Astrocyte of the cerebellum (primary cell): Measurements from ENCODE around the gene COL27A1.

ENCODE experiments used
- DNase-seq: peaks from one replicate; pipeline ENCODE4 v3.0.0-alpha.2; 2011; ENCODE audit warnings: low read depth
- H3K4me3 ChIP-seq: 2 replicates; pipeline ENCODE4 v1.5.1; 2011; ENCODE audit warnings: mild to moderate bottlenecking, low read depth, low read length, moderate library complexity
- in situ Hi-C: cut with HindIII; loops from 2 replicates; pipeline ENCODE4 v1.10.0; 2017; ENCODE audit warnings: low sequenced_read_pairs
- TF ChIP-seq, protein P1 (sequence below): IDR thresholded peaks from 2 replicates; pipeline ENCODE4 v1.5.1; 2012; ENCODE audit warnings: low read length, low read depth, moderate library complexity, mild to moderate bottlenecking; ENCODE audit errors: missing control alignments

Gene COL27A1

DNA sequence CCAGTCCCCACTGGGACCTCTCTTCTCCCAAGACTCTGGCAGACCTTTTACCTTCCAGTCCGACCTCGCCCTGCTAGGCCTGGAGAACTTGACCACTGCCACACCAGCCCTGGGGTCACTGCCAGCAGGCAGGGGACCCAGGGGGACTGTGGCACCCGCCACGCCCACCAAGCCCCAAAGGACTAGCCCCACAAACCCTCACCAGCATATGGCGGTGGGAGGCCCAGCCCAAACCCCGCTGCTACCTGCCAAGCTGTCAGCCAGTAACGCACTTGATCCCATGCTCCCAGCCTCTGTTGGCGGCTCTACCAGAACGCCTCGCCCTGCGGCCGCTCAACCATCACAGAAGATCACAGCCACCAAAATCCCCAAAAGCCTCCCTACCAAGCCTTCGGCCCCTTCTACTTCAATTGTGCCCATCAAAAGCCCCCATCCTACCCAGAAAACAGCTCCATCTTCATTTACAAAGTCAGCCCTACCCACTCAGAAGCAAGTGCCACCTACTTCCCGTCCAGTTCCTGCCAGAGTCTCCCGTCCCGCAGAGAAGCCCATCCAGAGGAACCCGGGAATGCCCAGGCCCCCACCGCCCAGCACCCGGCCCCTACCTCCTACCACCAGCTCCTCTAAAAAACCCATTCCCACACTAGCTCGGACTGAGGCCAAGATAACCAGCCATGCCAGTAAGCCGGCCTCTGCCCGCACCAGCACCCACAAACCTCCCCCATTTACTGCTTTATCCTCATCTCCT, 13.1 kb downstream of the COL27A1 start:
- in situ Hi-C loops = no loop called here
- TF ChIP-seq, protein P1, sequence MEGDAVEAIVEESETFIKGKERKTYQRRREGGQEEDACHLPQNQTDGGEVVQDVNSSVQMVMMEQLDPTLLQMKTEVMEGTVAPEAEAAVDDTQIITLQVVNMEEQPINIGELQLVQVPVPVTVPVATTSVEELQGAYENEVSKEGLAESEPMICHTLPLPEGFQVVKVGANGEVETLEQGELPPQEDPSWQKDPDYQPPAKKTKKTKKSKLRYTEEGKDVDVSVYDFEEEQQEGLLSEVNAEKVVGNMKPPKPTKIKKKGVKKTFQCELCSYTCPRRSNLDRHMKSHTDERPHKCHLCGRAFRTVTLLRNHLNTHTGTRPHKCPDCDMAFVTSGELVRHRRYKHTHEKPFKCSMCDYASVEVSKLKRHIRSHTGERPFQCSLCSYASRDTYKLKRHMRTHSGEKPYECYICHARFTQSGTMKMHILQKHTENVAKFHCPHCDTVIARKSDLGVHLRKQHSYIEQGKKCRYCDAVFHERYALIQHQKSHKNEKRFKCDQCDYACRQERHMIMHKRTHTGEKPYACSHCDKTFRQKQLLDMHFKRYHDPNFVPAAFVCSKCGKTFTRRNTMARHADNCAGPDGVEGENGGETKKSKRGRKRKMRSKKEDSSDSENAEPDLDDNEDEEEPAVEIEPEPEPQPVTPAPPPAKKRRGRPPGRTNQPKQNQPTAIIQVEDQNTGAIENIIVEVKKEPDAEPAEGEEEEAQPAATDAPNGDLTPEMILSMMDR = no peak
- no peak overlapping the region for H3K4me3 ChIP-seq
- DNase-seq = no peak

DNA sequence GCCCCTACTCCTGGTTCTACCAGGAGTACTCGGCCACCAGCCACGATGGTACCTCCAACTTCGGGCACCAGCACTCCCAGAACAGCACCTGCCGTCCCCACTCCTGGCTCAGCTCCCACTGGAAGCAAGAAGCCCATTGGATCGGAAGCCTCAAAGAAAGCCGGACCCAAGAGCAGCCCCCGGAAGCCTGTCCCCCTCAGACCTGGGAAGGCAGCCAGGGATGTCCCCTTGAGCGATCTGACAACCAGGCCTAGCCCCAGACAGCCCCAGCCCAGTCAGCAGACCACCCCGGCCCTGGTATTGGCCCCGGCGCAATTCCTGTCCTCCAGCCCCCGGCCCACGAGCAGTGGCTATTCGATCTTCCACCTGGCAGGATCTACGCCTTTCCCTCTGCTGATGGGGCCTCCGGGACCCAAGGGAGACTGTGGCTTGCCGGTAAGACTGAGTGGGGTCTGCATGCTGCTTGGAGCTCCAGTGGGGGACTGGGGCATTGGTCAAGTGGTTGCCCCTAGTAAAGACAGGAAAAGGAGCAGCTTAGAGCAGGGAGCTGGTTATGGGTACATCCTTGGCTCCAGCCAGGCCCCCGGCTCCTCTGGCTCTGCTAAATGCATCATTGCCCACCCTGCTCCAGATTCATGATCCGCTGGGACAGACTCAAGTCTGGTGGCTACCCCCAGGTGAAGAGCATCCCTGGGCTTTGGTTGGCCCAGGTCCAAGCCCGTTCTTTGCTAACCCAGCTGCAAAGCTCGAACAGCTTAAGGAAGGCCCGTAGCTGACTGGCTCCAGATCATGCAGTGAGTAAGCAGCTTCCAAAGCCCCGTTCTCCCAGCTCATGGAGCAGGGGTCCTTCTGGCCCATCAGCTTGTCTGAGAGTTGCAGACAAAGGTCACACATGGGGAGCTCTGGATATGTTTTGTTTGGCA, 14.0 kb downstream of the COL27A1 start:
- peak; percentile 66 for DNase-seq
- in situ Hi-C loops = no loop called here
- no peak overlapping the region for H3K4me3 ChIP-seq
- TF ChIP-seq, protein P1 = no peak

DNA sequence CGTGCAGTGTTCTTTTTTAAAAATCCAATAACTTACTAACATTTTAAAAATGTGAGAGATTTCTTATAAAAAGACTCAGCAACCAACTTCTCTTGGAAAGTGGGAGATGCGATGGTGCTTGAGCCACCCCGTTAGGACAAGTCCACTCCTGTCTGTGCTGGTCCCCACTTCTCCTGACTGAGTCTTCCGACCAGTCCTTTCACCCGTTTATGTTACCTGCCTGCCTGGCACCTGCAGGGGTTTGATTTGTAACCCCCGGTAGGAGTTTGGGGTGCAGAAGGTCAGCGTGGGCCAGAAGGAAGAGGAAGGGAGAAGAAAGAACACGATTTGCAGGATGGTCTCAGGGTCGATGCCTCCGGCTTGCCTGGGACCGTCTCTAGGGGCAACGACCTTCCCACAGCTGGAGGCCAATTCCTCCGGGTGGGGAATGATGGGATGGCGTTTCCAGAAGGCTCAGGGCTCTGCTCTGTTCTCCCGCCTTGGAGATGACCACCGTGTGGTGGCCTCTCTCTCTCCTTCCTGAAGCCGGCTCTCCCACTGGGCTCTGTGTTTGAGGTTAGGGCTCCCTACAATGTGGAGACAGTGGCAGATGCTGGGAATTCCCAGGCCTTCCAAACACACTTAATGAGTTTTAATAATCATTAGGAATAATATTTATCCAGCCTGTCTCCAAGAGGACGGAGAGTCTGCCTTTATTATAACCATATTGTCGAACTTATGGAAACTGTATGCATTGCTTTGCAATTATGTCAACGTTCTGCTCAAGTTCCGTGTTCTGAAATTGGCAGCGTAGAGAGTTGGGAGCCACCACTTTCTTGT, 14.8 kb downstream of the COL27A1 start:
- no peak for DNase-seq
- no peak overlapping the region for H3K4me3 ChIP-seq
- in situ Hi-C loops = no loop called here
- TF ChIP-seq, protein P1 = no peak

DNA sequence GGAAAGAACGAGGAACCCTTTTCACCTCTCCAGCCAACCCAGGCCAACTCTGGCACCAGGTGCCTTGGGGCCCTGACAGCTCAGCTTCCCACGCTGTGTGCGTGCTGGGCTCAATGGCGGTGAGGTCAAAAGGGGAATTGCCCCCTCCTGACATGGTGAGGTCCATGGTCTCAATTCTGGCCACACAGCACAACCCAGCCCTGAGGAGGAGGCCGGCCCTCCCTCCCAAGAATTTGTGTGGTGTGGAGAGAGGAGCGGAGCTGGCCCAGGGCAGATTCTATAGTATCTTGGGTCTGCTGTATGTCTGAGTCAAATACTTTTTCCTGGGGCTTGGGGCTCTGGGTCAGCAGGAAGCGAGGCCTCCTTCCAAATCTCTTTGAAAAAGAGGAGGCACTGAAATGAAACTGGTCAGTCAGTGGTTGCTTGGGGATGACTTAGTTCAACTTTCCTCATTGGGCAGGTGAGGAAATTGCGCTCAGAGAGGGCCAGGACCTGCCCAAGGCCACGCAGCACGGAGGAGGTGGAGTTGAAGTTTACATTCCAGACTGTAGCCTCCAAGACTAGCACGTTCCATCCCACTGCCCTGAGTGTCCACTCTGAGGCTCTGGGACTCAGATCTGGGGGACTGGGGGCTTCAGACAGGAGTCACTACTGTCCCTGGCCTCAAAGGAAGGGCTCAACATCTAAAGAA, 15.6 kb downstream of the COL27A1 start:
- TF ChIP-seq, protein P1 = no peak
- no peak for DNase-seq
- no peak overlapping the region for H3K4me3 ChIP-seq
- in situ Hi-C loops = no loop called here

DNA sequence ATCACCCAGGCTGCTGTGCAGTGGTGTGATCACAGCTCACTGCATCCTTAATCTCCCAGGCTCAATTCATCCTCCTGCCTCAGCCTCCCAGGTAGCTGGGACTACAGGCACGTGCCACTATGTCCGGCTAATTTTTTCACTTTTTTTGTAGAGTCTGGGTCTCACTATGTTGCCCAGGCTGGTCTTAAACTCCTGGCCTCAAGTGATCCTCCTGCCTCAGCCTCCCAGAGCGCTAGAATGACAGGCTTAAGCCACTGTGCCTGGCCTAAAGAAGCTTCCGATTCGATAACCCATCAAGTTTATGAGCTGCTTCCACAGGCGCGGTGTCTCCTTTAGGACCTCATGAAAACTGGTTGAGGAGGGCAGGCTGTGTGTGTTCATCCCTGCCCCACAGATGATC, 16.2 kb downstream of the COL27A1 start:
- no peak for DNase-seq
- TF ChIP-seq, protein P1 = no peak
- in situ Hi-C loops = no loop called here
- H3K4me3 ChIP-seq = no peak overlapping the region
